K562 (cell line): ENCODE measurements around the gene WDR70. TPM values are rescaled to one million over a fixed set of nuclear protein-coding genes. Genes with fewer than 3 reads are reported as not detected.
A peak's percentile ranks its signal among the peaks of the same experiment; 100 is the strongest.

Experiments
- ATAC-seq: fragments of 200-7000 bp; cut with Tn5 transposase; 3 replicates; pipeline ENCODE4 v1.9.1; 2020; ENCODE audit warnings: moderate library complexity
- BruUV-seq: library from RNA; stranded (reverse); fragments of 400-500 nt; replicated peaks from 2 replicates; lab custom pipeline; 2021; lab: Mats Ljungman, UMichigan
- CTCF ChIA-PET: fragments of 300-600 bp; formaldehyde crosslinking; extraction: SDS; loops from one replicate; lab custom pipeline; 2021; ENCODE audit warnings: low intra/inter-chr PET ratio; lab: Yijun Ruan, JAX
- POLR2A ChIA-PET: fragments of 300-600, 350-650 bp; sonication (Branson Sonifier 250); formaldehyde crosslinking; extraction: SDS; loops from one replicate; lab custom pipeline; 2021; ENCODE audit warnings: antibody characterized with exemption, inconsistent platforms; lab: Yijun Ruan, JAX
- DNase-seq, 4 experiments: peaks; one replicate each; pipeline versions ENCODE4 v3.0.0 to v3.0.0-alpha.2; 2011 to 2018; ENCODE audit warnings: low spot score in 3 of 4, mixed read lengths in 3 of 4; ENCODE audit errors: extremely low read depth in 1 of 4
- FAIRE-seq: peaks from 2 replicates; lab custom pipeline; 2011; peaks lifted over from hg19 to GRCh38; lab: Jason Lieb, UNC
- H2AFZ ChIP-seq: 2 replicates; pipeline ENCODE4 v1.6.0; 2011; ENCODE audit warnings: low read depth, low read length, control low read depth, inconsistent platforms
- H3K27ac ChIP-seq: fragments of 200-600 bp; 3 replicates; pipeline ENCODE4 v1.8.0; 2011; ENCODE audit warnings: low read depth, mild to moderate bottlenecking, control low read depth, inconsistent platforms, low read length, moderate library complexity, mixed read lengths; ENCODE audit errors: extremely low read depth
- H3K27me3 ChIP-seq, 2 experiments: fragments of 300-600 bp in 1 of 2; 2 replicates in 1 of 2; 3 replicates in 1 of 2; pipeline versions ENCODE4 v1.6.0 to v1.8.0; 2011; ENCODE audit warnings: inconsistent platforms in 2 of 2, low read length in 2 of 2, mild to moderate bottlenecking in 1 of 2, mixed read lengths in 1 of 2, moderate library complexity in 1 of 2; ENCODE audit not compliant: control insufficient read depth in 2 of 2, insufficient read depth in 2 of 2
- H3K36me3 ChIP-seq: fragments of 300-600 bp; 3 replicates; pipeline ENCODE4 v1.8.0; 2011; ENCODE audit warnings: mild to moderate bottlenecking, low read length, inconsistent platforms; ENCODE audit not compliant: control insufficient read depth, insufficient read depth
- H3K4me1 ChIP-seq, 2 experiments: fragments of 200-600 bp in 1 of 2; replicated peaks in 1 of 2; 2 replicates in 1 of 2; 3 replicates in 1 of 2; pipeline versions ENCODE4 v1.5.1 to v1.8.0; 2011; ENCODE audit warnings: inconsistent platforms in 2 of 2, low read length in 2 of 2, mild to moderate bottlenecking in 1 of 2, mixed read lengths in 1 of 2, moderate library complexity in 1 of 2; ENCODE audit not compliant: control insufficient read depth in 2 of 2, insufficient read depth in 2 of 2
- H3K4me2 ChIP-seq: 2 replicates; pipeline ENCODE4 v1.6.1; 2011; ENCODE audit warnings: low read length, control low read depth, inconsistent platforms, mixed read lengths; ENCODE audit not compliant: insufficient read depth
- H3K4me3 ChIP-seq: fragments of 200-600 bp; sonication (generic), shearing (Covaris generic); 2 replicates; pipeline ENCODE4 v1.5.1; 2016; ENCODE audit warnings: control low read depth, inconsistent platforms
- H3K79me2 ChIP-seq: fragments of 200-600 bp; 3 replicates; pipeline ENCODE4 v1.8.0; 2011; ENCODE audit warnings: low read length, inconsistent platforms; ENCODE audit not compliant: control insufficient read depth, insufficient read depth
- H3K9ac ChIP-seq, 2 experiments: 2 replicates each; pipeline versions ENCODE4 v1.6.0 to v1.6.1; 2011; ENCODE audit warnings: low read depth in 2 of 2, low read length in 2 of 2, control low read depth in 1 of 2, inconsistent platforms in 1 of 2, mild to moderate bottlenecking in 1 of 2, mixed read lengths in 1 of 2; ENCODE audit not compliant: insufficient read depth in 1 of 2
- H3K9me1 ChIP-seq: one replicate; pipeline ENCODE4 v1.6.0; 2011; ENCODE audit warnings: inconsistent platforms, mild to moderate bottlenecking, low read length, moderate library complexity; ENCODE audit not compliant: control insufficient read depth, insufficient read depth
- H3K9me3 ChIP-seq: replicated peaks from 2 replicates; pipeline ENCODE4 v1.5.1; 2011; ENCODE audit warnings: low read depth, low read length, inconsistent platforms; ENCODE audit not compliant: control insufficient read depth, insufficient read depth
- H4K20me1 ChIP-seq: replicated peaks from 2 replicates; pipeline ENCODE4 v1.6.1; 2011; ENCODE audit warnings: low read length, inconsistent platforms, mixed read lengths; ENCODE audit not compliant: control insufficient read depth, insufficient read depth
- FOSL1 ChIP-seq: fragments of 200-800 bp; sonication (Bioruptor generic); conservative IDR thresholded peaks from 2 replicates; pipeline ENCODE4 v1.6.1; 2016; ENCODE audit warnings: missing genetic modification characterization, missing compliant biosample characterization
- HMG20B ChIP-seq: fragments of 250-450 bp; sonication (Bioruptor Pico); IDR thresholded peaks from 2 replicates; pipeline ENCODE4 v1.5.0; 2021; ENCODE audit warnings: mild to moderate bottlenecking
- HNRNPL ChIP-seq: fragments of 200-400 bp; formaldehyde crosslinking; IDR thresholded peaks from 2 replicates; pipeline ENCODE4 v1.6.1; 2017; ENCODE audit warnings: low read depth, mild to moderate bottlenecking, low read length
- ID3 ChIP-seq, 2 experiments: fragments of 250-450 bp in 1 of 2; fragments of 450-650 bp in 1 of 2; sonication (Bioruptor Pico) in 1 of 2; IDR thresholded peaks; 2 replicates each; pipeline versions ENCODE4 v1.6.1 to v1.8.0; 2016 to 2021; ENCODE audit warnings: mild to moderate bottlenecking in 2 of 2, moderate library complexity in 2 of 2, missing compliant biosample characterization in 1 of 2, missing genetic modification characterization in 1 of 2
- POLR3G ChIP-seq: IDR thresholded peaks from 2 replicates; pipeline ENCODE4 v1.6.1; 2011; ENCODE audit not compliant: insufficient read length, insufficient replicate concordance; ENCODE audit errors: extremely low read depth
- SIRT6 ChIP-seq: IDR thresholded peaks from one replicate; pipeline ENCODE4 v1.6.1; 2012; ENCODE audit warnings: low read depth, mild to moderate bottlenecking, control low read depth, inconsistent platforms, low read length, moderate library complexity
- YY1 ChIP-seq, 3 experiments: IDR thresholded peaks; 2 replicates each; pipeline ENCODE4 v1.6.1; 2011; ENCODE audit warnings: low read length in 2 of 3, mild to moderate bottlenecking in 2 of 3, moderate library complexity in 2 of 3, borderline replicate concordance in 1 of 3, control low read depth in 1 of 3, low read depth in 1 of 3; ENCODE audit not compliant: insufficient read depth in 3 of 3, insufficient replicate concordance in 2 of 3, control insufficient read depth in 1 of 3, insufficient read length in 1 of 3; ENCODE audit errors: extremely low read depth in 1 of 3
- ZNF253 ChIP-seq: fragments of 250-450 bp; sonication (Bioruptor Pico); conservative IDR thresholded peaks from 2 replicates; pipeline ENCODE4 v1.6.1; 2021; ENCODE audit warnings: mild to moderate bottlenecking
- ZNF3 ChIP-seq: fragments of 250-450 bp; sonication (Bioruptor Pico); IDR thresholded peaks from 2 replicates; pipeline ENCODE4 v1.5.0; 2021; ENCODE audit warnings: mild to moderate bottlenecking, moderate library complexity
- in situ Hi-C: fragments of 300-500 bp; cut with MboI; formaldehyde crosslinking; loops from 4 replicates; pipeline ENCODE4 v1.15.0; 2018; ENCODE audit warnings: inconsistent platforms, mixed read lengths
- intact Hi-C: fragments of 100-400 bp; cut with micrococcal nuclease; formaldehyde crosslinking; loops from 2 replicates; pipeline ENCODE4 v1.14.2; 2022
- polyA plus RNA-seq, 8 experiments: library from polyadenylated mRNA; depleted of rRNA in 4 of 8; stranded (reverse) in 5 of 8; unstranded in 3 of 8; fragments of >200 nt; fragmentation: Nextera tagmentation in 2 of 8; fragmentation: Illumina TruSeq in 1 of 8; extraction: Ambion mirVana in 2 of 8; extraction: Trizol in 1 of 8; gene quantifications; 2 replicates each; pipeline versions ENCODE4 v1.2.1 to v1.2.3, GENCODE V29; 2011 to 2014; ENCODE audit warnings: inconsistent platforms in 1 of 8, missing spikeins in 1 of 8
- total RNA-seq, 7 experiments: library from RNA; depleted of rRNA in 6 of 7; stranded (reverse); fragments of >200 nt in 6 of 7; fragmentation: Illumina TruSeq in 2 of 7; extraction: Trizol in 2 of 7; gene quantifications; 2 replicates each; pipeline versions ENCODE4 v1.2.1 to v1.2.3, GENCODE V29; 2011 to 2021; ENCODE audit warnings: low replicate concordance in 1 of 7

Gene WDR70
- total and polyA plus RNA-seq, 9 of the 15 experiments (the other 6 are each of a cell fraction or from before 2014, with no cell fraction given) = 16.8 to 46.6 (median 38.8) TPM

DNA sequence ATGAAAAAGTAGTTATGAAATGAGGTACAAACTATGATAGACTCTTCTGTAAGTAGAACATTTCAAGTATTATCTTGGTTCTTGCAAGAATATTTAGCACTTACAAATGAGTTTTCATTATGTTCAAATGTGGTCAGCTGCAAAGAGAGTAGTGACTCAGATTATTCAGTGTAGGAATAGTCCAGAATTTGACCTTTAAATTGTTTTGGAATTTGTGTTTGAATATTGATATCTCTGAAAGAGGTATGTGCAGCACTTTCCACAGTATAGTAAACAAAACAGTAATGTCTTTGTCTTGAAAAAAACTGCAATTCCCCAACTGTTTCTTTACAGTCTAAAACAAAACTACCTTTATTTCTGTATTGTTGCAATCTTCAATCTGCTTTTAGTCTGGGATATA lies 56.1 kb downstream of the WDR70 start:
- H3K9ac ChIP-seq = no peak overlapping the region
- no peak overlapping the region for H3K4me2 ChIP-seq
- H3K9me1 ChIP-seq = no peaks in the 10 kb centered on the region
- ChIA-PET CTCF (no interaction called here), POLR2A (interaction anchor here (0.6 to 0.9 kb wide), 2 partner anchors 29 to 81 kb away, joined by 3 read pairs; no protein-coding TSS in a partner anchor)
- BruUV-seq = no TSS peak
- no peak overlapping the region for H3K27ac ChIP-seq
- no peak for TF ChIP-seq POLR3G
- no peak for TF ChIP-seq HMG20B (CRISPR knock-in tag)
- TF ChIP-seq YY1 (IDR thresholded peaks at IDR 0.05; ENCODE audit: borderline replicate concordance in 1 of 3, control insufficient read depth in 1 of 3, extremely low read depth in 1 of 3, insufficient read depth in 3 of 3, insufficient read length in 1 of 3, insufficient replicate concordance in 2 of 3, low read depth in 1 of 3, low read length in 2 of 3) = no peak
- TF ChIP-seq SIRT6 = no peak
- TF ChIP-seq FOSL1 (tag) = no peak
- TF ChIP-seq HNRNPL = no peak
- no peak for TF ChIP-seq ID3 (CRISPR knock-in tag; IDR thresholded peaks at IDR 0.05)
- TF ChIP-seq ID3 (tag; IDR thresholded peaks at IDR 0.05) = peak; percentile 80
- no peak for TF ChIP-seq ZNF253 (CRISPR knock-in tag)
- no peak for TF ChIP-seq ZNF3 (CRISPR knock-in tag)
- no peaks in the 10 kb centered on the region for H3K27me3 ChIP-seq
- DNase-seq (no peak), FAIRE-seq (no peak), ATAC-seq (no peak)
- intact Hi-C loops = no loop called here
- no peaks in the 10 kb centered on the region for H3K4me1 ChIP-seq
- no peak overlapping the region for H3K4me3 ChIP-seq
- H3K9me3 ChIP-seq = no peaks in the 10 kb centered on the region
- no peaks in the 10 kb centered on the region for H3K79me2 ChIP-seq
- no peak overlapping the region for H2AFZ ChIP-seq
- peaks cover 4% of the 10 kb centered on the region; the same call in 2 of the 3 replicates for H3K36me3 ChIP-seq
- no peaks in the 10 kb centered on the region for H4K20me1 ChIP-seq
- in situ Hi-C loops = no loop called here
